ENCODE data around the gene STXBP4.

The STXBP4 gene

DNA sequence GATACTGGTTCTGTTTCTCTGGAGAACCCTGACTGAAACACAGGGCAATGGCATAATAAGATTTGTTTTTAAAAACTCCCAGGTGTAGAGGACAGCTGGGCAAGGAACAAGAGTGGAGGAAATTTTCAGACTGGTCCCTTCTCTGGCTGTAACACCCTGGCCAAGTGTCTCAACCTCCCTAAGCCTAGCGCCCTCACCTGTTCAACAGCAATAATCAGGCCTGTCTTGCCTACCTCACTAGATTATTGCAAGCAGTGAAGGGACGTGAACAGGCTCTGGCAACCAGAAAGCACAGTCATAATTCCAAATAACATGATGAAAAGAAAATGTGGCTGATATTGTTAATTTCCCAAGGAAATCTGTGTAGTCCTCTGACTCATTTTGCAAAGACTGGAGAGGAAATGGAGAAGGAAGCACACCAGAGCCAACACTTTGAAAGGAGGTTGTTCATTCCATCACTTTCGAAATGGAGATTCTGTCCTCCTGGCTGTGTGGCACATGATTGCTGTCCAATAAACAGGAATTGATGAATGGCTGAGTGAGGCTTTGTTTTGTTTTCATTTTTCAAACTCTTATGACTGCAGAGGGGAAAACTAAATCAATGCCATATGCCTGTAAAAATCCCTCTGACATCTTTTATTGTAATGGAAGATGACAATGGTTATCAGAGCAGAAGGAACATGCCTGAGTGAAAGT lies 208.7 kb downstream of the STXBP4 start:
- peak; percentile 11 for DNase-seq

DNA sequence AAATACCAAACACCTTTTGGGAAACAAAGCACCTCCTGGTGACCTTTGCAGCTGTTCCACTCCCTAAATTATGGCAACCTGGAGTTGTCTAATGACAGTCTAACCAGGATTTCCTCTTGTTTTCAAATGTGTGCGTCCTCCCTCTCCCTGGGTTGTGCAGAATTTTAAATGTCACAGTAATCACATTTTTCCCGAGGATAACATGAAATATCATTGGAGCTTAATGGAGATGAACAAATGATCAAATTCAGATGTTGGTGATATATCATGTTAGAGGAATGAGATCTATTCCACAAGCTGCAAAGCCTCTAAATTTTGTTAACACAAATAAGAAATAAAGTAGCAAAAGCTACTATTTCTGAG lies 209.3 kb downstream of the STXBP4 start:
- no peak for DNase-seq

DNA sequence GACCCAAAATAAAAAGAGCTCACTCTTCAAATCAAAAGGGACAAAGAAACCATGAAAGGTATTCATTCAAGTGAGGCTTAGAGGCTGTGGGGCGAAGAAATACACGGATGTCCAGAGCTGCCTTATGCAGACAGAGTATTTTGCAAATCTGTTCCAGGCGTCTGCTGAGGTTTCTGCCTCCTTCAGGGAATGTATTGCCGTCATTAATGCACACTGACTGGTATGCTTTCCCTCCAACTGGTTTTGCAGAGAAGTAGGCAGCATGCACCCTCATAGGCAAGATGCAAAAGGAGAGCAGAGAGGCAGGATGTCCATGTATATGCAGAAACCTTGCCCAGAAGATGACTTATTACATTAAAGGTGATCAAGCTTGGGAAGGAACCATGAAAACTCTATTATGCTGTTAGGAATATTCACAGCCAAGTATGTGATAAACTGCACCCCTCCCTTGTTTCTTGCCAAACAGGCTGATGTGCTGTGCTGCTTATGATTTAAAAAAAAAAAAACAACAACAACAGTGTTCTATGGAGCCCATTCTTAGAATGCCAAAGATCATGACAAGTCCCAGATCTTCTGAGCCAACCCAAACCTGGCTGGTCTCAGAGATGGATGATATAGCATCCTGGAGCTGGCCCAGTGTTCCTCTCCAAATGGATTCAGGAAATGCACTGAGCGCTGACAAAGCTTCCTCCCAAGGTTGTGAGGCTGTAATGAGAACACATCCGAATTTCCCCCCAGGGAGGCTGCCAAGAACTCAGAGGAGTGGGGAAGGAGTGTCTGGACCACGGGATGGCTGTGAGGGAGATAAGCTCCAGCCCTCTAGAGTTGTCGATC lies 218.6 kb downstream of the STXBP4 start:
- no peak for DNase-seq

DNA sequence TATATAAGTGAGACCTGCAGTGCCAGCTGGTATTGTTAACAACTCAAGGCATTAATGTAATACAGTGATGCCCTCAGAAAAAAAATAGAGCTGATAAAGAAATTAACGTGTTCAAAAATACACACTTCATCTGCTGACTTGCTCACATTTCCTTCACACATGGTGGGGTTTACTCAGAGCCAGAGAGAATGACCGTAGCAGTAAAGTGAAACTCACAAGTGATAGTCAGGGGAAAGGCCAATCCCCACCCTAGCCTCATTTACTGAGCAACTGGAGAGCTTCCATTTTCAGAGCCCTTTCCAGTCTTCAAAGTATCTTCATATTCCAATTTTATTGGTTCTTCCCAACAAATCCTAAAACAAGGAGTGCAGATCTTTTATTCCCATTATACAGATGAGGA lies 222.2 kb downstream of the STXBP4 start:
- no peak for DNase-seq

DNA sequence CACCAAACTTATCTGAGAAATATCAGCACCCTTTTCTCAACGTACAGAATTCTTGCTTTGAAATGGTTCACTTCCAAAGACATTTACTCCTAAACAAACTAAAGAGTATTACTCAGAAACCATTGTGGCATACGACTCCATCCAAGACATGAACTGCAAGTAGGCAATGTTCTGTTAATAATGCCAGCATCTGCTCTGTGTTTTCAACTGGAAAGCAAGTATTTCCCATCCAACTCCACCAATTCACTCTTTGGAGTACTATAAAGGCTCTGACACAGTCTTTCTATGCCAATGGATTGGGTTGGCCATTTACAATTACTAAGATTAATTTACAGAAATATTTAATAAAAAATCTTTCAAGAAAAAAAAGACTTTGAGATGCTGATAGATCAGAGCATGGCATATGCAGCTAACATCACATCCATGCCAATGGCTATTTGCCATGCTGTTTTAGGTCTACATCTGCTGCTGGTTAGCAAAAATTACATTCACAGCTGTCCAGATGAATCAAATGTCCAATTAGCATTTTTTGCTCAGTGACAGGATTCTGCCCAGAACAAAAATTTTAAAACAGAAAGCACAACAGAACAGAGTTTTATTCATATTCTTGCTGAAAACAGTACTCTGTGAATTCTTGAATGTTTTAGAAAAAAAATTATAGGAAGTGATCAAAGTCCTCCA lies 230.3 kb downstream of the STXBP4 start:
- no peak for DNase-seq

DNA sequence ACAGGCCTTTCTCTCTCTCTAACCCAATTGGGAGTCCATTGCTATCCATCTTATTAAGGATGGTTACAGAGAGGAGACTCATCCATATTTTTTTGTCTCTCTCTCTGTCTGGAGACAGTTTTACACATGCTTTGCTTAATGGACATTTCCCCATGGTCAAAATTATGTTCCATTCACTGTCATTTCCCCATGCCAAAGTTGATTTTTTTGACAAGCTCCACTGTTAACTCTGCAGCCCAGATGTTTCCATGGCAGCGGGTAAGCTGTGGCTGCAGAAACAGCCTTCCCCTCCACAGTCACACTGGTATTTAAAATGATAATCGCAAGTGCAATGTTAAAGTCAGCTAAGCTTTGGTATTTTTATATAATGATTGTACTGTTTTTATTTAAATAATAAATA lies 232.3 kb downstream of the STXBP4 start:
- no peak for DNase-seq

DNA sequence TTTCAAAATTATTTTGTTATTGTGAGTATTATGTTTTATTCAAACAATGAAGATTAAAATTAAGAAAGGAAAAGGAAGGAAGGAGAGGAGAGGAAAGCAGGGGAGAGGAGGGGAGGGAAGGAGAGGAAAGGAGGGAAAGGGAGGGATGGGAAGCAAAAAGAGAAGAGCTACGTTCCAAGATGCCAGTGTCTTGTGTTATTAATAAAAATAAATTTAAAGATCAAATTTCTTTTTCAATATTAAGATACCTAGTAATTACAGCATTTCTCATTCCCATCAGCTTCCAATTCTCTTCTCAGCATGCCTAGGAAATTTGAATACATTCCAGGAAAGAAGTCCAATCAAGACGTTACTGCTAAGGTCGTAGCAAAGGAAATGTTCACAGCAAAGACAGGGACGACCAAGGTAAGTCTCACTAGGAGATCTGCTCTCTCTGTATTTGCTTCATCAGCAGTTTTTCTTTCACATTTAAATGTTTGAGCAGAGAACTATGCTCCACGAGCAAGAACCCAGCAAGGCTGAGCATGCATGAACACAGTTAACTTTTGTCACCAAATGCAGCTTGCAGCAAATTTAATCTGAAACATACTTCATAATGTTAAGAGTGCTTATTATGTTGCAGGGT lies 232.9 kb downstream of the STXBP4 start:
- no peak for DNase-seq

DNA sequence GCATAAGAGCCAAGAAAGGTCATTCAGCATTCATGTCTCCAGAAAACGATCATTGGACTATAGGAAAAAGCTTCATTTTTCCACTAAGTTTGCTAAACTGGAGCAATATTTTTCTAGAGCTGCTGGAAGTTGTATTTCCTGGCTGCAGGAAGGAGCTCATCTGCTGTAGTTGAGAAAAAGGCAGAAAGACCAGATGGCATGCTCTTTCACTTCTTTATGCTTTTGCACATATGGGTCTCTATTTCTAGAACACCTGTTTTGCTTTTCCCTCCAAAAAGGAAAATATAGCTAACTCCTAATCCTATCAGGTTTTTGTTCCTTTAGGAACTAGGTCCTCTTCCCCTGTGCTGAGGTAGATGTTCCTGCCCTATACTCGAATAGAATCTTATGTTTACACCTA lies 234.3 kb downstream of the STXBP4 start:
- no peak for DNase-seq

DNA sequence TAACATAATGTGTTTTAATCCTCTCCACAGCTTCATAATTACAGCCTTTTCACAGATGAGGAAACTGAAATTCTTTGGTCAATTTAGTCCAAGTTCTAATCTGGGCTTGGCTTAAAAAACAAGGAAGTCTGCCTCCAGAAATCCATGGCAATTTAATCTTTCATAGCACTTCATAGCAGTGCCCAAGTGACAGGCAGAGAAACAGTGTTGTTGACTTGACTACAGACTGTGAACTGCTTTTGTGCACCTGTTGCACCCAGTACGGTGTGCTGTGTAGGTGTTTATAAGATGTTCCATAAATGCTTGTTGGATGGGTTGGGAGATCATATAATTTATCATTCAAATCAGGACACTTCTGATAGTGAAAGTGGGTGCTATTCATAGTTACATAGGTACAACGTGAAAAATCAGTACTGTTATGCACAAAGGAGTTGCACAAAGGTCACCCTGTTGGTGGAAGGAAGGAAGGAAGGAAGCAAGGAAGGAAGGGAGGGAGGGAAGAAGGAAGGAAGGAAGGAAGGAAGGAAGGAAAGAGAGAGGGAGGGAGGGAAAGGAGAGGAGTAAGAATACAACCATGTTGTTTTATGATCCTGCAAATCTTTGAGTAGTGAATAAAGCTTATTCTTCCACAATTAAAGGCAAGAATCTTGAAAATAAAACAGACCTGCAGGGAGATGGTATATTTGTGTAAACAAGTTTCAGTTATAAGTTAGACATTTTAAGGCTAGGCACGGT lies 239.7 kb downstream of the STXBP4 start:
- DNase-seq: no peak

DNA sequence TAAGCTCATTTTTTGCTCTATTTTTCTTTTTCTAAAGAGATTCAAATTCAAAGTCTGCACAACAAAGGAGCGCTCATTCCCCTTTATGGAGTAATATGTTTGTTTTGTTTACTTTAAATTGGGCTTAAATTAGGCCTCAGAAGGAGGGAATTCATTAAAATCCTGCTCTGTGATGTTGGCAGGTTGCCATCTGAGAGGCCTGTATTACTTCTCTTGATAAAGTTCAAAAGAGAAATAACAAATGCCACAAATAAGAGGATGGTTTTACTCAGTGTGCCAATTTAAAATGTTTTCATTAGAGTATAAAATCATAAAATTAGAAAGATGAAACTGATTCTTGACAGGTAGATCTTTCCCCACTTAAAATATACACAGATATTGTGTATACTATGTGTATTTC lies 241.7 kb downstream of the STXBP4 start:
- no peak for DNase-seq

DNA sequence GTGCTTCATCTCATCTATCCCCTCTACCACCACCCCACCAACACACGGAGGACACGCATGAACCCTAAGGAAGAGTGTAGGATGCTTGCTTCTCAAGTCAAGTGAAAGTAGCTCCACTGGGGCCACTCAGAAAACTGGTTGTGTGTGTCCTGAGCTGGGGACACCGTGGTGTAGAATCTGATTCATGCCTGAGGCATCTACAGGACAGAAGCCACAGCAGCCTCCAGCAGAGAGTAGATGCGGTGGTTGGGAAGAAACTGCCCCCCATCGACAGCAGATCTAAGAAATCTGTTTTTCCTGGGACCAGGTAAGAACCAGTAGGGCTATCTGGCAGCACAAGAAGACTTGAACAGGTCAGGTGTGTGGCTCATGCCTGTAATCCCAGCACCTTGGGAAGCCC lies 244.3 kb downstream of the STXBP4 start:
- no peak for DNase-seq

DNA sequence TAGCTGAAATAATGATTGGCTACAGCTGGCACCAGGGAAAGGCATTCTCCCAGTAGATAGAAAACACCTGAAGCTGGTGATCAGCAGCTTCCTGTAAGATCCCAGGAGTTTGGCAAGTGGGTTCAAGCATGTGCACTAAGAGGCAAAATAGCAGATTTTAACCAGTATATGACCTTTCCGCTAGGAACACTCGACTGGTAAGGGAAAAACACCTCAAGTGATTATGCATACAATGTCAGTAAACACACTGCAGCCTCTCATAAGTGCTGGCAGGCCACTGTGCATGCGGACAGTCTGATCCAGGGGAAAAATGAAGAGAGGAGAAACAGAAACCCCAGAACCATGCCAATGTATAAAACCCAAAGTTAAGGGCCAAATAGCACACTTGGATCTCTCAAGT lies 247.1 kb downstream of the STXBP4 start:
- DNase-seq: no peak

DNA sequence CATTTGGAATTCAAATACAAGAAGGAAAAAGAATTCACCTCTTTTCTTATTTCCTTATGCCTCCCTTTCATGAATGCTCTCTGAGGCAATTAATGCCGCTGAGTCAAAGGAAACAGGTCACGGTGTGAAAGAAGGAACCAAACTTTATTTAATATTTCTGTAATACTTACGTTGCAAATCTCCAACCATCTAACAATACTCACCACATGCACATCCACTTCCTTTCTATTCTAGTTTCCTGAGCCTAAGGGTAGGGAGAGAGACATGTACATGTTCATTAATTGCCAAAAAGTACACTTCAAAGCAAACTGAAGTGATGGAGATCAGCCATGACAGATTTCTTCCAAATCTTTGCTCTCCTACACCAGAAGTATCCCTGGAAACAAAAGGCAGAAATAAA lies 248.3 kb downstream of the STXBP4 start:
- no peak for DNase-seq

DNA sequence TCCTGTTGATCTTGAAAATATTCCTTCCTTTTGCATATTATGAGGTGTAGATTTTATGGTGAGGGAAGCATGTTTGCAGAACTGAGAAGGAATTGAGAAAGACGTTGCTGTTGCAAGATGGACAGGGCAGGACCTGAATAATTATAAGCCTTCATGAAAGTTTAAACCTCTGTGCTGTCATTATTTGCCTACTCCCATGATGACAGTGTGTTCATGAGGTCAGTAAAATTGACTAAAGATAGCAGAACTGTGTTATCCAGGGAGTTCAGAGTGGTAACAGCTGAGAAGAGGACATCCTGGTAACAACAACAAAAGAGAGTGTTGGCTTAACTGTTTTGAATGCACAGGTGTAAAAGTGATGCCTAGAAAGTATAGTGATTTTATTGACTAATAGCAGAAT lies 250.9 kb downstream of the STXBP4 start:
- DNase-seq: no peak

DNA sequence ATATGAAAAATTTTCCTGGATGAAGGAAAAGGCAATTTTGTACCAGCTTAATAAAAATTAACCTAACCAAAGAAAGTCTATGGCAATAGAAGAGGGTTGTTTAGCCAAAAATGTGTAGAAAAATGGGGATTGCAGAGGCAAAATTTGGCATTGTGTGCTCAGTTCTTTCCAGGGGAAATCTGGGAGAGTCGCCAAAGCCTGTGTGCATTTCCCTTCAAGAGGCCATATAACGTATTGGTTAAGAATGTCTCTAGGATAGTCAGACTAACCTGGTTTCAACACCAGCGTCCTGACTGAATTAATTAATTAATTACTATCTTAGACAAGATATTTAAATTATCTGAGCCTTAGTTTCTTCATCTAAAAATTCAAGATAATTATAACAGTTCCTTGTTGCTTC lies 251.4 kb downstream of the STXBP4 start:
- no peak for DNase-seq
